Transverse colon (tissue), 4 donors: ENCODE results near the gene THSD7A.

Experiments used
- CTCF ChIP-seq, 5 experiments: fragments of 200-600 bp in 3 of 5; fragments of 450-650 bp in 2 of 5; sonication (generic) in 3 of 5; IDR thresholded peaks; 1 replicate in 2 of 5; 2 replicates in 3 of 5; pipeline ENCODE4 v1.5.1; 2016 to 2017; ENCODE audit warnings: antibody characterized with exemption in 5 of 5, inconsistent platforms in 3 of 5, mild to moderate bottlenecking in 2 of 5, moderate library complexity in 1 of 5
- EP300 ChIP-seq: sonication (generic); formaldehyde crosslinking; IDR thresholded peaks from one replicate; pipeline ENCODE4 v1.6.1; 2017; ENCODE audit warnings: antibody characterized with exemption, low read depth
- POLR2A ChIP-seq: fragments of 450-650 bp; IDR thresholded peaks from one replicate; pipeline ENCODE4 v1.6.1; 2016; ENCODE audit warnings: antibody characterized with exemption, mild to moderate bottlenecking, moderate library complexity
- POLR2AphosphoS5 ChIP-seq, 3 donors: sonication (generic); formaldehyde crosslinking; IDR thresholded peaks; one replicate each; pipeline ENCODE4 v1.6.1; 2016; ENCODE audit warnings: antibody characterized with exemption in 3 of 3

- no peak for TF ChIP-seq POLR2A
- no peak for TF ChIP-seq CTCF (IDR thresholded peaks at IDR 0.05)
- TF ChIP-seq POLR2AphosphoS5 (IDR thresholded peaks at IDR 0.05): no peak
- TF ChIP-seq EP300: no peak
Measured at GRCh38 chr7:11675163-11675562, 156.8 kb downstream of the THSD7A start.
